Caco-2 (cell line): Measurements from ENCODE around the gene HIC2. TPM values are rescaled to one million over a fixed set of nuclear protein-coding genes. Genes with fewer than 3 reads are reported as not detected.
"Not testable (repeated sequence)": the region's sequence is repeated elsewhere in the genome, so short reads cannot be mapped to it uniquely, and the experiment has no call there.

ENCODE experiments used
- BruUV-seq: library from RNA; stranded (reverse); fragments of 400-500 nt; replicated peaks from 2 replicates; lab custom pipeline; 2021; lab: Mats Ljungman, UMichigan
- CTCF ChIA-PET: fragments of 300-600 bp; sonication (Branson Sonifier 250); formaldehyde crosslinking; loops from one replicate; lab custom pipeline; 2022; ENCODE audit warnings: antibody characterized with exemption; lab: Charles Lee
- POLR2A ChIA-PET: fragments of 300-600 bp; sonication (Branson Sonifier 250); formaldehyde crosslinking; loops from one replicate; lab custom pipeline; 2022; ENCODE audit warnings: antibody characterized with exemption; lab: Charles Lee
- DNase-seq, 2 experiments: peaks; one replicate each; pipeline versions ENCODE4 v3.0.0 to v3.0.0-alpha.2; 2020 to 2022
- H3K27me3 ChIP-seq: replicated peaks from 2 replicates; pipeline ENCODE4 v1.6.0; 2011; ENCODE audit warnings: low read length; ENCODE audit not compliant: control insufficient read depth, insufficient read depth
- H3K36me3 ChIP-seq: 2 replicates; pipeline ENCODE4 v1.5.1; 2011; ENCODE audit warnings: low read length; ENCODE audit not compliant: control insufficient read depth, insufficient read depth
- H3K4me1 ChIP-seq: fragments of 250-450 bp; sonication (Bioruptor Pico); 2 replicates; pipeline ENCODE4 v1.5.1; 2020; ENCODE audit warnings: mild to moderate bottlenecking
- H3K4me3 ChIP-seq: 2 replicates; pipeline ENCODE4 v1.5.1; 2011; ENCODE audit warnings: low read depth, mild to moderate bottlenecking, control low read depth, low read length
- H3K9me3 ChIP-seq: fragments of 250-450 bp; sonication (Bioruptor Pico); 2 replicates; pipeline ENCODE4 v1.5.1; 2020; ENCODE audit warnings: mild to moderate bottlenecking, moderate library complexity
- H3K27ac Mint-ChIP-seq: one replicate; pipeline ENCODE4 v1.8.0; 2022; ENCODE audit warnings: mixed read lengths; ENCODE audit not compliant: unreplicated experiment
- H3K27me3 Mint-ChIP-seq: one replicate; pipeline ENCODE4 v1.8.0; 2022; ENCODE audit warnings: mixed read lengths; ENCODE audit not compliant: insufficient read depth, unreplicated experiment
- H3K36me3 Mint-ChIP-seq: one replicate; pipeline ENCODE4 v1.8.0; 2022; ENCODE audit warnings: mild to moderate bottlenecking, mixed read lengths; ENCODE audit not compliant: insufficient read depth, unreplicated experiment
- H3K4me1 Mint-ChIP-seq: one replicate; pipeline ENCODE4 v1.8.0; 2022; ENCODE audit warnings: low read depth, mixed read lengths; ENCODE audit not compliant: unreplicated experiment
- H3K4me3 Mint-ChIP-seq: one replicate; pipeline ENCODE4 v1.8.0; 2022; ENCODE audit warnings: mild to moderate bottlenecking, moderate library complexity, mixed read lengths; ENCODE audit not compliant: unreplicated experiment
- H3K9me3 Mint-ChIP-seq: one replicate; pipeline ENCODE4 v1.8.0; 2022; ENCODE audit warnings: mixed read lengths; ENCODE audit not compliant: unreplicated experiment
- intact Hi-C: fragments of 100-400 bp; cut with micrococcal nuclease; formaldehyde crosslinking; loops from one replicate; pipeline ENCODE4 v1.10.0; 2022; ENCODE audit not compliant: unreplicated experiment
- total RNA-seq: library from RNA; stranded (reverse); gene quantifications from 2 replicates; pipeline ENCODE4 v1.2.3, GENCODE V29; 2022
- TF ChIP-seq, protein P1 (sequence below), 2 experiments: fragments of 200-600 bp in 1 of 2; IDR thresholded peaks; 1 replicate in 1 of 2; 2 replicates in 1 of 2; pipeline versions ENCODE4 v1.5.1 to v1.8.0; 2011 to 2022; ENCODE audit warnings: antibody characterized with exemption in 1 of 2, control low read depth in 1 of 2, inconsistent platforms in 1 of 2, low read depth in 1 of 2, low read length in 1 of 2, mild to moderate bottlenecking in 1 of 2, moderate library complexity in 1 of 2; ENCODE audit not compliant: insufficient read depth in 1 of 2, severe bottlenecking in 1 of 2, unreplicated experiment in 1 of 2

The HIC2 gene
- total RNA-seq, 1 experiment from 2014 or later: 48.4 TPM

DNA sequence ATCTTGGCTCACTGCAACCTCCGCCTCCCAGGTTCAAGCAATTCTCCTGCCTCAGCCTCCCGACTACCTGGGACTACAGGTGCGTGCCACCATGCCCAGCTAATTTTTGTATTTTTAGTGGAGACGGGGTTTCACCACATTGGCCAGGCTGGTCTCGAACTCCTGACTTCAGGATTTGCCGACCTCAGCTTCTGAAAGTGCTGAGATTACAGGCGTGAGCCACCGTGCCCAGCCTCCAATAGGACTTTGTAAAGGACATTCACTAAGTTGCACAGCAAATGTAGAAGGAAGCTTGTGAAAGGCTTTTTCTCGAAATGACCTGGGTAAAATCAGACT is 37.8 kb downstream of the HIC2 start:
- H3K36me3 Mint-ChIP-seq: peaks cover 46% of the 10 kb centered on the region
- H3K36me3 ChIP-seq, H3K4me3 ChIP-seq, BruUV-seq, DNase-seq, H3K9me3 Mint-ChIP-seq, H3K4me3 Mint-ChIP-seq, POLR2A ChIA-PET, CTCF ChIA-PET, intact Hi-C loops, H3K9me3 ChIP-seq, H3K27me3 Mint-ChIP-seq, H3K27me3 ChIP-seq: not testable (repeated sequence)
- peak overlapping the region; percentile 59 for H3K27ac Mint-ChIP-seq
- peaks cover 12% of the 10 kb centered on the region for H3K4me1 Mint-ChIP-seq
- H3K4me1 ChIP-seq: peaks cover 14% of the 10 kb centered on the region

DNA sequence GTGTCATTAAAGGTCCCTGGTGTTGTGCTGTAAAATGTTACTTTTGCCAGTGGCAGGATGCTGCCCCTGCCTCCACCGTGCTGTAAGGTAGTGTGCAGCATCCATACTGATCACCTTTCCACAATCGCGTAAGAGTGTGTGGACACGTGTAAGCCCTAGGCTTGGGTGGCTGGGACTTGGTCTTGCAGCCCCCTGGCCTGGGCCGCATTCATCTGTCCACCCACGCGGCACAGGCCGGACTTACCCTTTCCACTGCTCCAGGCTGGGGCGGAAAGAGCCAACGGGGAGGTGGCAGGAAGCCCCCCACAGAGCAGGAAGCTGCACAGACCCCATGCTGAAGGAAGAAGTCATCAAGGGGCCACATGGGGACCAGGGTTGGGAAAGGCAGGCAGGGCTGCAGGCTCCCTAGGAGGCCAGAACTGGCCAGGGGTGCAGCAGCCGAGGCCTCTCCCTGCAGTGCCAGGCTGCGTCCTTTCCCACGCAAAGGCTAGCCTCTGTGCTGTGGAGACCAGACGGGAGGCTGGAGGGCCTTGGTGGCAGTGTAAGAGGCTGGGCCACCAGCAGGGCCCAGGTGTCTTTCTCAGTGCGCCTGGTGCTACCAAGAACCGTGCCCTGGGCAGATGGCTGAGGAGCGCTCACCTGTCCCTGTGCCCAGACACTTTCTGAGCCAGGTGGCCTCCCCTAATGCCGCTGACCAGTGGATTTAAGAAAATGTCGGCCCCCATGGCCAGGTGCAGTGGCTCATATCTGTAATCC is 38.3 kb downstream of the HIC2 start:
- Mint-ChIP-seq H3K4me3 (no peak overlapping the region), H3K27me3 (no peaks in the 10 kb centered on the region), H3K9me3 (no peaks in the 10 kb centered on the region), H3K4me1 (peaks cover 12% of the 10 kb centered on the region), H3K36me3 (peaks cover 41% of the 10 kb centered on the region), H3K27ac (peak overlapping the region; percentile 59)
- CTCF ChIA-PET: interaction anchor here (1.8 kb wide), 1 partner anchor 7 kb away, joined by 5 read pairs; no protein-coding TSS in a partner anchor
- H3K4me3 ChIP-seq: no peak overlapping the region
- intact Hi-C loops: no loop called here
- POLR2A ChIA-PET: no interaction called here
- no peak for DNase-seq
- H3K4me1 ChIP-seq: peaks cover 14% of the 10 kb centered on the region
- H3K27me3 ChIP-seq: no peaks in the 10 kb centered on the region
- H3K9me3 ChIP-seq: no peaks in the 10 kb centered on the region
- TF ChIP-seq, protein P1, sequence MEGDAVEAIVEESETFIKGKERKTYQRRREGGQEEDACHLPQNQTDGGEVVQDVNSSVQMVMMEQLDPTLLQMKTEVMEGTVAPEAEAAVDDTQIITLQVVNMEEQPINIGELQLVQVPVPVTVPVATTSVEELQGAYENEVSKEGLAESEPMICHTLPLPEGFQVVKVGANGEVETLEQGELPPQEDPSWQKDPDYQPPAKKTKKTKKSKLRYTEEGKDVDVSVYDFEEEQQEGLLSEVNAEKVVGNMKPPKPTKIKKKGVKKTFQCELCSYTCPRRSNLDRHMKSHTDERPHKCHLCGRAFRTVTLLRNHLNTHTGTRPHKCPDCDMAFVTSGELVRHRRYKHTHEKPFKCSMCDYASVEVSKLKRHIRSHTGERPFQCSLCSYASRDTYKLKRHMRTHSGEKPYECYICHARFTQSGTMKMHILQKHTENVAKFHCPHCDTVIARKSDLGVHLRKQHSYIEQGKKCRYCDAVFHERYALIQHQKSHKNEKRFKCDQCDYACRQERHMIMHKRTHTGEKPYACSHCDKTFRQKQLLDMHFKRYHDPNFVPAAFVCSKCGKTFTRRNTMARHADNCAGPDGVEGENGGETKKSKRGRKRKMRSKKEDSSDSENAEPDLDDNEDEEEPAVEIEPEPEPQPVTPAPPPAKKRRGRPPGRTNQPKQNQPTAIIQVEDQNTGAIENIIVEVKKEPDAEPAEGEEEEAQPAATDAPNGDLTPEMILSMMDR (IDR thresholded peaks at IDR 0.05; ENCODE audit: insufficient read depth in 1 of 2, low read depth in 1 of 2, low read length in 1 of 2, severe bottlenecking in 1 of 2, unreplicated experiment in 1 of 2): no peak
- no TSS peak for BruUV-seq
- H3K36me3 ChIP-seq: no peaks in the 10 kb centered on the region; the same call in 1 of the 2 replicates

DNA sequence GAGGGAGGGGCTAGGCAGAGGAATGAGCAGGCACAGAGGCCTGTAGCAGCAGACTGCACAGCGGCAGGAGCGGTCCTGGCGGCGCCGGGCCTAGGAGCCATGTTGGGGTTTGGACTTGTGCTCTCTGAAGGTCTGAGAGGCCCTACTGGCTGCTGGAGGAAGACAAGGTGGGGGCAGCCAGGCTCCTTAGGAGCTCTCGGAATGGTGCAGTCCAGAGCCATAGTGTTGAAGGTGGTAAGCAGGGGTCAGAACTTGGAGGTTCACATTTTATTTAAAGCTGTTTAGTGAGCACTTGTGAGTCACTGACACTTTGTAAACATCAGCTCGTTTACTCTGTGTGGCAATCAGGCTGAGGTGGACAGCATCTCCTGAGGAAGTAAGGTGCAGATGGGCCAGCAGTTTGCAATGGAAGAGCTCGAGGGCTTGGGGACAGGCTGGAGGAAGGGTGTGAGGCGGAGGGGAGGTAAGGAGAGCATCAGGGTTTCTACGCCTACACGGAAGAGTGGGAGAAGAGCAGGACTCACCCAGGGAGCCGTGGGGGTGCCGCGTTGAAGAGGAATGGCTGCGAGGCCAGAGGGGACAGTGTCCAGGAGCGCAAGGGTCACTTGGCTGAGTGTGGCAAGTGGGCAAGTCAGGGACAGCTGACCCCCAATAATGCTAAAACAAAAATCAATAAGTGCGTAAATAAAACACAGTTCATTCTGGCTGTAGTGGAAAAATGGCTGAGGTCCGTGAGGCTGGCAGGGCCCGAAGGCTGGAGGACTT is 40.0 kb downstream of the HIC2 start:
- H3K27me3 ChIP-seq: no peaks in the 10 kb centered on the region
- DNase-seq: peak; percentile 60 to 63
- Mint-ChIP-seq H3K9me3 (no peaks in the 10 kb centered on the region), H3K27me3 (no peaks in the 10 kb centered on the region), H3K4me1 (peaks cover 12% of the 10 kb centered on the region), H3K27ac (peak overlapping the region; percentile 87), H3K4me3 (peak overlapping the region; percentile 12), H3K36me3 (peaks cover 27% of the 10 kb centered on the region)
- TF ChIP-seq, protein P1 (IDR thresholded peaks at IDR 0.05; ENCODE audit: insufficient read depth in 1 of 2, low read depth in 1 of 2, low read length in 1 of 2, severe bottlenecking in 1 of 2, unreplicated experiment in 1 of 2): no peak
- ChIA-PET CTCF (interaction anchor here (0.9 to 1.8 kb wide), 3 partner anchors 9 to 190 kb away, joined by 3 to 5 read pairs (median 4); no protein-coding TSS in a partner anchor), POLR2A (no interaction called here)
- H3K4me3 ChIP-seq: no peak overlapping the region
- no peaks in the 10 kb centered on the region for H3K9me3 ChIP-seq
- peaks cover 14% of the 10 kb centered on the region for H3K4me1 ChIP-seq
- no peaks in the 10 kb centered on the region for H3K36me3 ChIP-seq
- TSS peak; percentile 9 for BruUV-seq
- intact Hi-C loops: no loop called here

DNA sequence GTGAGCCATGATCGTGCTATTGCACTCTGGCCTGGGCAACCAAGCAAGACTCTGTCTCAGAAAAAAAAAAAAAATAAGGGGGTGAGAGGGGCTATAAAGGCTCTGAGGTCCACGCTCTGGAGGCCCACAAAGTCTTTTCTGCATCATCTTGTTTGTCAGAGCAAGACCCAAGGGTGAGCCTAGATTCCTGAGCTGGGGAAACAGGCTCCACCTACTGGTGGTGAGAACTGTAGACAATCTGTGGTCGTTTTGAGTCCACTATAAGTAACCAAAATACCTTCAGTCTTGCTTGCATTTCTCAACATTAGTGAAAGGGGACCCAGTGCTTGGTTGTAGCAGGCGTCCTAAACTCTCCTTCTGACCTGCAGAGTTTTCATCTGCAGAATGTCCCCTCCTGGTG is 45.5 kb downstream of the HIC2 start:
- CTCF ChIA-PET, H3K4me3 ChIP-seq, H3K36me3 ChIP-seq, BruUV-seq, H3K27ac Mint-ChIP-seq, H3K36me3 Mint-ChIP-seq, DNase-seq, intact Hi-C loops, H3K4me1 ChIP-seq, H3K9me3 ChIP-seq, H3K27me3 ChIP-seq, H3K9me3 Mint-ChIP-seq, POLR2A ChIA-PET, H3K4me3 Mint-ChIP-seq, H3K4me1 Mint-ChIP-seq, H3K27me3 Mint-ChIP-seq: not testable (repeated sequence)

DNA sequence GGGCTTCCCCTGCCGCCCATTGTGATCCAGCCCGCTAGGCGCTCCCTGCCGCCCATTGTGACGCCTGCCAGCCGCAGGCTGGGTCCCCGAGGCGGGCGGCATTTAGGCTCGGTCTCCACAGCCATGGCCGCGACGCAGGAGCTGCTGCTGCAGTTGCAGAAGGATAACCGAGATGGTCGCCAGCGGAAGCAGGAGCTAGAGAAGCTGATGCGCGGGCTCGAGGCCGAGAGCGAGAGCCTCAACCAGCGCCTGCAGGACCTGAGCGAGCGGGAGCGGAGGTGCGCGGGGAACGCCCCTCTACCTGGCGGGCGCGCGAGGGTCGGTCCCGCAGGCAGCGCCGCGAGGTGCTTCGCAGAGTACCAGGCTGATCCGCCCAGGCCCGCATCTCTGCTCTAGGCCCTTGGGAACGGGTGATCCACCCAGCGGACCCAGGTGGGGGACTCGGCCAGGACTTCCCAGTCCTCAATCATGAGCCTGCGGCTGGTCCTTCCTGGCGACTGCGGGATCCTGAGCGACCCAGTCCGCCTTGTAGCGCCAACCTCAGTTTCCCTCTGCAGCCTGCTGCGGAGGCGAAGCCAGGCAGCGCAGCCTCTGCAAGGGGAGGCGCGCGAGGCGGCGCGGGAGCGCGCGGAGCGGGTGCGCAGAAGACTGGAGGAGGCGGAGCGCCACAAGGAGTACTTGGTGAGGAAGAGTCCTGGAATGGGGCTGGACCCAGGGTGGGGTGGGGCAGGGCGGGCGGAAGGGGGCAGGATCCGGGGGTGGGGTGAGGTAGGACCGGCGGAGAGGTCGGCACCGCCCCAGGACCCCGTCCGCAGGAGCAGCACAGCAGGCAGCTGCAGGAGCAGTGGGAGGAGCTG is 50.4 kb downstream of the HIC2 start, which contains the start of gene TMEM191C:
Gene TMEM191C, plus strand, starts transcription at position 51 of the 857 bp plus-strand sequence. Its CDS starts 73 bp downstream, at position 124.
- POLR2A ChIA-PET, H3K27me3 Mint-ChIP-seq, intact Hi-C loops, H3K36me3 ChIP-seq, BruUV-seq, CTCF ChIA-PET, H3K36me3 Mint-ChIP-seq, H3K9me3 ChIP-seq, H3K27me3 ChIP-seq, DNase-seq, H3K4me1 Mint-ChIP-seq, H3K4me1 ChIP-seq, H3K9me3 Mint-ChIP-seq: not testable (repeated sequence)
- H3K4me3 ChIP-seq: peak within 1 kb of the TSS; percentile 10
- Mint-ChIP-seq H3K27ac (peak within 1 kb of the TSS; percentile 79), H3K4me3 (peak within 1 kb of the TSS; percentile 75)
